Ascending aorta (tissue), 2 donors: ENCODE measurements around the gene SLC39A7. TPM values are rescaled to one million over a fixed set of nuclear protein-coding genes. Genes with fewer than 3 reads are reported as not detected.

Experiments
- DNase-seq, 2 donors: peaks; one replicate each; pipeline ENCODE4 v3.0.0-alpha.2; 2019; ENCODE audit warnings: low spot score in 2 of 2
- H3K27ac ChIP-seq, 2 donors: fragments of 200-600 bp; sonication (generic); one replicate each; pipeline ENCODE4 v1.5.1; 2016 to 2017; ENCODE audit warnings: mild to moderate bottlenecking in 1 of 2
- H3K27me3 ChIP-seq: fragments of 200-600 bp; sonication (generic); one replicate; pipeline ENCODE4 v1.5.1; 2017
- H3K36me3 ChIP-seq, 2 donors: fragments of 200-600 bp; sonication (generic); one replicate each; pipeline ENCODE4 v1.5.1; 2016
- H3K4me1 ChIP-seq, 2 donors: fragments of 200-600 bp; sonication (generic); one replicate each; pipeline ENCODE4 v1.5.1; 2016 to 2017; ENCODE audit warnings: mild to moderate bottlenecking in 1 of 2
- H3K4me3 ChIP-seq, 2 donors: fragments of 200-600 bp; sonication (generic); one replicate each; pipeline ENCODE4 v1.5.1; 2016 to 2017; ENCODE audit warnings: mild to moderate bottlenecking in 1 of 2
- H3K9me3 ChIP-seq, 2 donors: fragments of 200-600 bp; sonication (generic); one replicate each; pipeline ENCODE4 v1.5.1; 2016
- intact Hi-C: fragments of 100-400 bp; cut with DNase I; formaldehyde crosslinking; loops from one replicate; pipeline ENCODE4 v1.15.1; 2023
- total RNA-seq: library from RNA; depleted of rRNA; stranded (reverse); fragments of >200 nt; gene quantifications from one replicate; pipeline ENCODE4 v1.1.0, GENCODE V29; 2016
- TF ChIP-seq, protein P1 (sequence below), 3 experiments: fragments of 200-600 bp in 2 of 3; fragments of 450-650 bp in 1 of 3; sonication (generic) in 2 of 3; IDR thresholded peaks; one replicate each; pipeline ENCODE4 v1.5.1; 2016 to 2019; ENCODE audit warnings: antibody characterized with exemption in 3 of 3, mild to moderate bottlenecking in 1 of 3, moderate library complexity in 1 of 3

Gene SLC39A7, protein sequence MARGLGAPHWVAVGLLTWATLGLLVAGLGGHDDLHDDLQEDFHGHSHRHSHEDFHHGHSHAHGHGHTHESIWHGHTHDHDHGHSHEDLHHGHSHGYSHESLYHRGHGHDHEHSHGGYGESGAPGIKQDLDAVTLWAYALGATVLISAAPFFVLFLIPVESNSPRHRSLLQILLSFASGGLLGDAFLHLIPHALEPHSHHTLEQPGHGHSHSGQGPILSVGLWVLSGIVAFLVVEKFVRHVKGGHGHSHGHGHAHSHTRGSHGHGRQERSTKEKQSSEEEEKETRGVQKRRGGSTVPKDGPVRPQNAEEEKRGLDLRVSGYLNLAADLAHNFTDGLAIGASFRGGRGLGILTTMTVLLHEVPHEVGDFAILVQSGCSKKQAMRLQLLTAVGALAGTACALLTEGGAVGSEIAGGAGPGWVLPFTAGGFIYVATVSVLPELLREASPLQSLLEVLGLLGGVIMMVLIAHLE
- total RNA-seq, result 59.7 TPM

DNA sequence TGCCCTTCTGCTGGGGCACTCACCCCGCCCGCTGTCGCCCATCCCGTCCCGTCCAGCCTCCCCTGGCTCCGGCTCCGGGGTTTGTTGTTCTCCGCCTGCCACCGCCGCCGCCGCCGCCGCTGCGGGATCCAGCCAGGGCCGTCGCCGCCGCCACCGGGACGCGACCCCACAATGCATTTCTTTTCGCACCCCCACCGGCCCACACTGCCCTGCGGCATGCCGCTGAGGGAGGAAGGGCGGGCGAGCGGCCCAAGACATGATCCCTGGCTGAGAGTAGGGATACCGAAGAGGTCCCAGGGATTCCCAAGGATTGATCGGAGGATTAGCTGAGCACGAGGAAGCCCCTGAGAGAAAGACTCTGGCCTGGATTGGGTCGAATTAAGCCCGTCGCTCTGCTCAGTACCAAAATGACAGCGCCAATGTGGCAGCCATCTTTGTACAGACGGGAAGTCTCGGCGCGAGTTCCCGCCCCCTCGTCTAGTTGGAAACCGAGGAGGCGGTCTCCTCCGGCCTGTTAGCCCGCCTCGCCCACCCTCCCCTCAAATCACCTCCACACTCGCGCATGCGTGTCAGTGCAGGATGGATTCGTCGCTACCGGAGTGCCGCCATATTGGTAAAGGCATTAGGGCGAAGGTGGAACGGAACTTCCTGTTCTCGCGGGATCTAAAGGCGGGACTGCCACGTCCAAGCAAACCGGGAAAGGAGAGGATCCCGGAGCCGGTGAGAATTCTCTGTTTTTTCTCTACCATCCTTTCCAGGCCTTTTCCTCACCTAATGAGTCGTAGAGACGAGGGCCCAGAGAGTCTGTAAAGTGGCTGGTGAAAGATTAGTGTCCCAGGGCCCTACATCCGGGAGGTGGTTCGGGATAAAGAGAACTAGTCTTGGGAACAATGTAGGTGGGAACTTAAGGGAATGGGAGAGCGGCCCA lies at the start of gene SLC39A7, which contains the start of gene RXRB:
Gene SLC39A7, plus strand, starts transcription at position 649 of the 928 bp plus-strand sequence. CDS start 379 bp downstream, outside the sequence.
Gene RXRB, minus strand, starts transcription at position 447 of the 928 bp plus-strand sequence. Its CDS starts 189 bp downstream, at position 258.
- H3K36me3 ChIP-seq, result peaks cover 28 to 35% of the 10 kb centered on the region in 2 donors
- DNase-seq, result peak; percentile 99 to 100
- peak within 1 kb of the TSS; percentile 90 to 91 for H3K4me3 ChIP-seq
- peaks cover 16 to 32% of the 10 kb centered on the region in 2 donors for H3K4me1 ChIP-seq
- no peaks in the 10 kb centered on the region for H3K27me3 ChIP-seq
- TF ChIP-seq, protein P1, sequence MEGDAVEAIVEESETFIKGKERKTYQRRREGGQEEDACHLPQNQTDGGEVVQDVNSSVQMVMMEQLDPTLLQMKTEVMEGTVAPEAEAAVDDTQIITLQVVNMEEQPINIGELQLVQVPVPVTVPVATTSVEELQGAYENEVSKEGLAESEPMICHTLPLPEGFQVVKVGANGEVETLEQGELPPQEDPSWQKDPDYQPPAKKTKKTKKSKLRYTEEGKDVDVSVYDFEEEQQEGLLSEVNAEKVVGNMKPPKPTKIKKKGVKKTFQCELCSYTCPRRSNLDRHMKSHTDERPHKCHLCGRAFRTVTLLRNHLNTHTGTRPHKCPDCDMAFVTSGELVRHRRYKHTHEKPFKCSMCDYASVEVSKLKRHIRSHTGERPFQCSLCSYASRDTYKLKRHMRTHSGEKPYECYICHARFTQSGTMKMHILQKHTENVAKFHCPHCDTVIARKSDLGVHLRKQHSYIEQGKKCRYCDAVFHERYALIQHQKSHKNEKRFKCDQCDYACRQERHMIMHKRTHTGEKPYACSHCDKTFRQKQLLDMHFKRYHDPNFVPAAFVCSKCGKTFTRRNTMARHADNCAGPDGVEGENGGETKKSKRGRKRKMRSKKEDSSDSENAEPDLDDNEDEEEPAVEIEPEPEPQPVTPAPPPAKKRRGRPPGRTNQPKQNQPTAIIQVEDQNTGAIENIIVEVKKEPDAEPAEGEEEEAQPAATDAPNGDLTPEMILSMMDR (IDR thresholded peaks at IDR 0.05), result no peak
- intact Hi-C loops, result loop anchor here (1.0 to 5.0 kb wide), 6 partner anchors 8 to 228 kb away; partner anchors contain the start of genes RING1 and ZBTB22
- H3K9me3 ChIP-seq, result no peaks in the 10 kb centered on the region
- H3K27ac ChIP-seq, result peak within 1 kb of the TSS; percentile 95 to 97

DNA sequence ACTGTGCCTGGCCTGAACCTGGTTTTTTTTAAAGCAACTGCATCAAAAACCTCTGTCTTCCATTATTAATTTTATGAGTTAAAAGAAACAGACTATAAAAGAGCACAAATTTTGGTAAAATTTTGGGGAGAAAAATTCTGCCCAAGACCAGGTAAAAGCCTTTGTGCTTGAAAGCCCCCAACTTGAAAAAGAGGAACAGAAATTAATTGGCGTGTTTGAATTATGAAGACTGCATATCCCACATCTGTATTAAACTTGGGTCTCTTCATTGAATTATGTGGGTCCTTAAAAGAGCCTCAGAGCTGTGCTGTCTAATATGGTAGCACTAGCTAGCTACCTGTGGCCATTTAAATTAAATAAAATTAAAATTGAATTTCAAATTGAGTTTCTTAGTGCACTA lies 49.6 kb upstream of the SLC39A7 start:
- intact Hi-C loops, result no loop called here
- no peaks in the 10 kb centered on the region for H3K27me3 ChIP-seq
- H3K9me3 ChIP-seq, result no peaks in the 10 kb centered on the region
- no peaks in the 10 kb centered on the region for H3K4me1 ChIP-seq
- H3K36me3 ChIP-seq, result no peaks in the 10 kb centered on the region
- TF ChIP-seq, protein P1 (IDR thresholded peaks at IDR 0.05), result no peak
- H3K27ac ChIP-seq, result no peak overlapping the region
- no peak overlapping the region for H3K4me3 ChIP-seq
- DNase-seq, result no peak

DNA sequence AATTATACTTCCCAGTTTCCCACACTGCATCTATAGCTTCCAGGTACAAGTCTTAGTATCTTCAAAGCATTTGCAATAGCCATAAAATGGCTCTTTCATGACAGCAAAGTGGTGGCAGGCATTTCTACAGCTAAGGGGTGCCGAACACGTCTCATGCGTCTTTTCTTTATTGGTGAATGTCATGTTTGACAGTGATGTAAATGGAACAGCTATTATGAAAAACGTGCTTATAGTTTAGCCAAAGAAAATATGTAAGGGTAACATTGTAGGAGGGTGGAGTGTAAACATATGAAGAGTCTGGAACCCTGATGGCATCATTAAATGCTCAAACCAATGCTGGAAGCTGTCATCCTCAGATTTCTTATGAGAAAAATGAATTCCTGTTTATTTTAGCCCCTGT lies 46.3 kb upstream of the SLC39A7 start:
- intact Hi-C loops, result no loop called here
- H3K9me3 ChIP-seq, result no peaks in the 10 kb centered on the region
- TF ChIP-seq, protein P1 (IDR thresholded peaks at IDR 0.05), result no peak
- no peak overlapping the region for H3K27ac ChIP-seq
- no peak for DNase-seq
- H3K27me3 ChIP-seq, result no peaks in the 10 kb centered on the region
- no peaks in the 10 kb centered on the region for H3K36me3 ChIP-seq
- no peak overlapping the region for H3K4me3 ChIP-seq
- H3K4me1 ChIP-seq, result no peaks in the 10 kb centered on the region

DNA sequence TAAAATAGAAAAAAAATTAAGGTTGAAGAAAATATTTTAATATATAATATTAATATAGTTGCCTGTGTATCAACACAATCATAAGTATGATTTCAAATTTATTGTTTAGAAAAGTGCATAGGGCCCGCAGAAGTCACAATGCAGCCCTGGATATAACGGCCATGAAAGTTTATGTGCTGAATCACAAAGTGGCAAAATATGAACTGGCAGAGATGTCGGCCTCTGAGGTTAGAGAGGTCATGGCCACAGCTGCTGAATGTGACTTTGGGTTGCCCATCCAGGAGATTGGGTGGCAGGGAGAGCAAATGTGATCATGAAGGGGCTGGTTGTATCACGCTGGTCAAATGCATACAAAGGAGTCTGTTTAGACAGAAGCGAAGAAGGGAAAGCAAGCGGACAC lies 44.1 kb upstream of the SLC39A7 start:
- peaks cover 4% of the 10 kb centered on the region in 2 donors for H3K4me1 ChIP-seq
- H3K36me3 ChIP-seq, result no peaks in the 10 kb centered on the region
- no peak for DNase-seq
- intact Hi-C loops, result no loop called here
- no peaks in the 10 kb centered on the region for H3K9me3 ChIP-seq
- H3K27me3 ChIP-seq, result no peaks in the 10 kb centered on the region
- H3K27ac ChIP-seq, result no peak overlapping the region
- TF ChIP-seq, protein P1 (IDR thresholded peaks at IDR 0.05), result no peak
- no peak overlapping the region for H3K4me3 ChIP-seq

DNA sequence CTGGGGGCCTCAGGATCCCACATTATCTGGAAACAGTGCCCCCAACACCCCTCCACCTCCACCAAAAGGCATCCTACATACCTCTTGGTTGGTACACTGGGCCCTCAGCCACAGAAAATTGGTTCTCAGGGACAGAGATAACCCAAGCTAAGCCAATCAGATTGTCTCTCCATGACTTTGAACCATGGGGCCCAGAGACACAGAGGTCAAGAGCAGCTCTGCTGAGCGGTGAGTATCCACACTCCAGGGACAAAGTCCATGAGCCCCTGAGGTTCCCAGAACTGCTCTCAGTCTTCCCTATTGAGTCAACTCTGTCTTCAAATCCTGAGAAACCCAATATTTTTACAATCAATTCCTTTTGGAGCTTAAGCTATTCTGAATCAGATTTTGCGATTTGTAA lies 43.7 kb upstream of the SLC39A7 start:
- DNase-seq, result no peak
- TF ChIP-seq, protein P1 (IDR thresholded peaks at IDR 0.05), result no peak
- no peak overlapping the region for H3K27ac ChIP-seq

More for the DNA sequence above, 43.7 kb upstream of the SLC39A7 start:
- intact Hi-C loops, result no loop called here
- no peak overlapping the region for H3K4me3 ChIP-seq
- H3K27me3 ChIP-seq, result no peaks in the 10 kb centered on the region
- no peaks in the 10 kb centered on the region for H3K36me3 ChIP-seq
- peaks cover 4% of the 10 kb centered on the region in 2 donors for H3K4me1 ChIP-seq
- no peaks in the 10 kb centered on the region for H3K9me3 ChIP-seq
